GM23338 (cell line): Measurements from ENCODE around the gene CTTNBP2.

Source experiments
- EZH2 ChIP-seq: fragments of 200-600 bp; sonication (generic); IDR thresholded peaks from one replicate; pipeline ENCODE4 v1.8.0; 2017; ENCODE audit warnings: antibody characterized with exemption, mild to moderate bottlenecking, low read depth; ENCODE audit not compliant: unreplicated experiment
- EZH2phosphoT487 ChIP-seq: fragments of 200-600 bp; sonication (generic); IDR thresholded peaks from one replicate; pipeline ENCODE4 v1.8.1; 2018; ENCODE audit warnings: antibody characterized with exemption; ENCODE audit not compliant: unreplicated experiment
- JUNB ChIP-seq: IDR thresholded peaks from one replicate; pipeline ENCODE4 v1.6.1; 2016; ENCODE audit warnings: antibody characterized with exemption; ENCODE audit not compliant: unreplicated experiment
- NANOG ChIP-seq: IDR thresholded peaks from 2 replicates; pipeline ENCODE4 v1.6.1; 2016; ENCODE audit warnings: antibody characterized with exemption, borderline replicate concordance
- POLR2AphosphoS5 ChIP-seq: IDR thresholded peaks from 2 replicates; pipeline ENCODE4 v1.6.1; 2016; ENCODE audit warnings: antibody characterized with exemption, low read depth
- STAT1 ChIP-seq: IDR thresholded peaks from one replicate; pipeline ENCODE4 v1.6.1; 2016; ENCODE audit warnings: antibody characterized with exemption; ENCODE audit not compliant: unreplicated experiment
- ZNF331 ChIP-seq: fragments of 250-450 bp; sonication (Bioruptor Pico); IDR thresholded peaks from 2 replicates; pipeline ENCODE4 v1.5.0; 2020; ENCODE audit warnings: low read depth, mild to moderate bottlenecking, moderate library complexity
- TF ChIP-seq, protein P1 (sequence below), 2 experiments: fragments of 200-600 bp in 1 of 2; sonication (generic) in 1 of 2; conservative IDR thresholded peaks; 2 replicates each; pipeline versions ENCODE4 v1.5.1 to v1.6.1; 2016 to 2017; ENCODE audit warnings: antibody characterized with exemption in 2 of 2, low read depth in 2 of 2, mild to moderate bottlenecking in 2 of 2, moderate library complexity in 1 of 2
- TF ChIP-seq, protein P2 (sequence below): IDR thresholded peaks from one replicate; pipeline ENCODE4 v1.6.1; 2018; ENCODE audit warnings: antibody characterized with exemption; ENCODE audit not compliant: unreplicated experiment

DNA sequence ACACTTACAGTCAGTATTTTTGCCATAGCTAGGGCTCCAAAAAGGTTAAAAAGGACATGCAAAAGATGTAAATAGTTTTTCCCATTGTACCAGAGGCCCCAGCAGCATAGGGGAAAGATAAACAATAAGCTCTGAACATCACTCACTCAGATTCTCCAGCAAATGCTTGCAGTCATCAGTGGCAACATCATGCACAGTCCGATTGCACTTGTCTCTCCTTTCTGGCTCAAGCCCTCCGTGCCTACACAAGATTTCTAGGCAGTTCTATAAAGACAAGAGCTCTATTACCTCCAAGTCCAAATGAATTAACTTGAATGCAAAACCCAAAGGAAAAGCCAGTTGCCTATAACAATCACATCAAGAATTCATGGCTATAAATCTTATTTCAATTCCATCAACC, 106.3 kb downstream of the CTTNBP2 start:
- TF ChIP-seq, protein P1, sequence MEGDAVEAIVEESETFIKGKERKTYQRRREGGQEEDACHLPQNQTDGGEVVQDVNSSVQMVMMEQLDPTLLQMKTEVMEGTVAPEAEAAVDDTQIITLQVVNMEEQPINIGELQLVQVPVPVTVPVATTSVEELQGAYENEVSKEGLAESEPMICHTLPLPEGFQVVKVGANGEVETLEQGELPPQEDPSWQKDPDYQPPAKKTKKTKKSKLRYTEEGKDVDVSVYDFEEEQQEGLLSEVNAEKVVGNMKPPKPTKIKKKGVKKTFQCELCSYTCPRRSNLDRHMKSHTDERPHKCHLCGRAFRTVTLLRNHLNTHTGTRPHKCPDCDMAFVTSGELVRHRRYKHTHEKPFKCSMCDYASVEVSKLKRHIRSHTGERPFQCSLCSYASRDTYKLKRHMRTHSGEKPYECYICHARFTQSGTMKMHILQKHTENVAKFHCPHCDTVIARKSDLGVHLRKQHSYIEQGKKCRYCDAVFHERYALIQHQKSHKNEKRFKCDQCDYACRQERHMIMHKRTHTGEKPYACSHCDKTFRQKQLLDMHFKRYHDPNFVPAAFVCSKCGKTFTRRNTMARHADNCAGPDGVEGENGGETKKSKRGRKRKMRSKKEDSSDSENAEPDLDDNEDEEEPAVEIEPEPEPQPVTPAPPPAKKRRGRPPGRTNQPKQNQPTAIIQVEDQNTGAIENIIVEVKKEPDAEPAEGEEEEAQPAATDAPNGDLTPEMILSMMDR (conservative IDR thresholded peaks at IDR 0.05; ENCODE audit: low read depth in 2 of 2): no peak
- no peak for TF ChIP-seq STAT1
- TF ChIP-seq ZNF331 (CRISPR knock-in tag): no peak
- TF ChIP-seq, protein P2, sequence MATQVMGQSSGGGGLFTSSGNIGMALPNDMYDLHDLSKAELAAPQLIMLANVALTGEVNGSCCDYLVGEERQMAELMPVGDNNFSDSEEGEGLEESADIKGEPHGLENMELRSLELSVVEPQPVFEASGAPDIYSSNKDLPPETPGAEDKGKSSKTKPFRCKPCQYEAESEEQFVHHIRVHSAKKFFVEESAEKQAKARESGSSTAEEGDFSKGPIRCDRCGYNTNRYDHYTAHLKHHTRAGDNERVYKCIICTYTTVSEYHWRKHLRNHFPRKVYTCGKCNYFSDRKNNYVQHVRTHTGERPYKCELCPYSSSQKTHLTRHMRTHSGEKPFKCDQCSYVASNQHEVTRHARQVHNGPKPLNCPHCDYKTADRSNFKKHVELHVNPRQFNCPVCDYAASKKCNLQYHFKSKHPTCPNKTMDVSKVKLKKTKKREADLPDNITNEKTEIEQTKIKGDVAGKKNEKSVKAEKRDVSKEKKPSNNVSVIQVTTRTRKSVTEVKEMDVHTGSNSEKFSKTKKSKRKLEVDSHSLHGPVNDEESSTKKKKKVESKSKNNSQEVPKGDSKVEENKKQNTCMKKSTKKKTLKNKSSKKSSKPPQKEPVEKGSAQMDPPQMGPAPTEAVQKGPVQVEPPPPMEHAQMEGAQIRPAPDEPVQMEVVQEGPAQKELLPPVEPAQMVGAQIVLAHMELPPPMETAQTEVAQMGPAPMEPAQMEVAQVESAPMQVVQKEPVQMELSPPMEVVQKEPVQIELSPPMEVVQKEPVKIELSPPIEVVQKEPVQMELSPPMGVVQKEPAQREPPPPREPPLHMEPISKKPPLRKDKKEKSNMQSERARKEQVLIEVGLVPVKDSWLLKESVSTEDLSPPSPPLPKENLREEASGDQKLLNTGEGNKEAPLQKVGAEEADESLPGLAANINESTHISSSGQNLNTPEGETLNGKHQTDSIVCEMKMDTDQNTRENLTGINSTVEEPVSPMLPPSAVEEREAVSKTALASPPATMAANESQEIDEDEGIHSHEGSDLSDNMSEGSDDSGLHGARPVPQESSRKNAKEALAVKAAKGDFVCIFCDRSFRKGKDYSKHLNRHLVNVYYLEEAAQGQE: no peak
- no peak for TF ChIP-seq POLR2AphosphoS5
- no peak for TF ChIP-seq EZH2phosphoT487
- no peak for TF ChIP-seq NANOG
- no peak for TF ChIP-seq EZH2
- no peak for TF ChIP-seq JUNB
